Measurements from ENCODE around the gene TOP1.

- TF ChIP-seq CTCF (IDR thresholded peaks at IDR 0.05) = no peak
- no peak for TF ChIP-seq EP300 (IDR thresholded peaks at IDR 0.05)
Observed at GRCh38 chr20:41011551-41012067, 17.0 kb upstream of the TOP1 start.
